ENCODE results near the gene CMIP. TPM values are rescaled to one million over a fixed set of nuclear protein-coding genes. Genes with fewer than 3 reads are reported as not detected.

CMIP gene
- total RNA-seq, 2 donors from 2014 or later, result 30.1 to 95.1 TPM

GRCh38 chr16:81413245-81413990 lies 31.2 kb upstream of the CMIP start:
- no peaks in the 10 kb centered on the region for H3K36me3 ChIP-seq
- TF ChIP-seq POLR2AphosphoS5 (IDR thresholded peaks at IDR 0.05) (no peak), POLR2A (IDR thresholded peaks at IDR 0.05) (no peak)
- TF ChIP-seq, protein P1, sequence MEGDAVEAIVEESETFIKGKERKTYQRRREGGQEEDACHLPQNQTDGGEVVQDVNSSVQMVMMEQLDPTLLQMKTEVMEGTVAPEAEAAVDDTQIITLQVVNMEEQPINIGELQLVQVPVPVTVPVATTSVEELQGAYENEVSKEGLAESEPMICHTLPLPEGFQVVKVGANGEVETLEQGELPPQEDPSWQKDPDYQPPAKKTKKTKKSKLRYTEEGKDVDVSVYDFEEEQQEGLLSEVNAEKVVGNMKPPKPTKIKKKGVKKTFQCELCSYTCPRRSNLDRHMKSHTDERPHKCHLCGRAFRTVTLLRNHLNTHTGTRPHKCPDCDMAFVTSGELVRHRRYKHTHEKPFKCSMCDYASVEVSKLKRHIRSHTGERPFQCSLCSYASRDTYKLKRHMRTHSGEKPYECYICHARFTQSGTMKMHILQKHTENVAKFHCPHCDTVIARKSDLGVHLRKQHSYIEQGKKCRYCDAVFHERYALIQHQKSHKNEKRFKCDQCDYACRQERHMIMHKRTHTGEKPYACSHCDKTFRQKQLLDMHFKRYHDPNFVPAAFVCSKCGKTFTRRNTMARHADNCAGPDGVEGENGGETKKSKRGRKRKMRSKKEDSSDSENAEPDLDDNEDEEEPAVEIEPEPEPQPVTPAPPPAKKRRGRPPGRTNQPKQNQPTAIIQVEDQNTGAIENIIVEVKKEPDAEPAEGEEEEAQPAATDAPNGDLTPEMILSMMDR (IDR thresholded peaks at IDR 0.05), result no peak
- intact Hi-C loops (cut with DNase I), result no loop called here
- H3K9me3 ChIP-seq, result no peaks in the 10 kb centered on the region
- H3K4me3 ChIP-seq, result no peak overlapping the region
- no peaks in the 10 kb centered on the region for H3K27me3 ChIP-seq (replicated peaks; ENCODE audit: insufficient read depth)
- no peaks in the 10 kb centered on the region for H3K4me1 ChIP-seq (replicated peaks)
- DNase-seq (ENCODE audit: low spot score), result no peak
- 86% methylated on average over 11 of the region's 11 CpGs for WGBS
- H3K27ac ChIP-seq, result no peak overlapping the region

GRCh38 chr16:81415751-81416150 lies 28.9 kb upstream of the CMIP start:
- Histone ChIP-seq H3K4me1 (replicated peaks) (no peaks in the 10 kb centered on the region), H3K9me3 (no peaks in the 10 kb centered on the region), H3K36me3 (no peaks in the 10 kb centered on the region), H3K4me3 (no peak overlapping the region), H3K27ac (no peak overlapping the region), H3K27me3 (replicated peaks; ENCODE audit: insufficient read depth) (no peaks in the 10 kb centered on the region)
- TF ChIP-seq POLR2A (IDR thresholded peaks at IDR 0.05) (no peak), POLR2AphosphoS5 (IDR thresholded peaks at IDR 0.05) (no peak)
- TF ChIP-seq, protein P1 (IDR thresholded peaks at IDR 0.05), result no peak
- DNase-seq (ENCODE audit: low spot score), result no peak
- intact Hi-C loops (cut with DNase I), result no loop called here
- WGBS, result 84% methylated on average over 11 of the region's 11 CpGs

GRCh38 chr16:81416749-81417148 lies 27.9 kb upstream of the CMIP start:
- 88% methylated on average over 8 of the region's 8 CpGs for WGBS
- Histone ChIP-seq H3K27ac (no peak overlapping the region), H3K27me3 (replicated peaks; ENCODE audit: insufficient read depth) (no peaks in the 10 kb centered on the region), H3K4me3 (no peak overlapping the region), H3K4me1 (replicated peaks) (no peaks in the 10 kb centered on the region), H3K9me3 (no peaks in the 10 kb centered on the region), H3K36me3 (no peaks in the 10 kb centered on the region)
- intact Hi-C loops (cut with DNase I), result no loop called here
- no peak for DNase-seq (ENCODE audit: low spot score)
- TF ChIP-seq POLR2A (IDR thresholded peaks at IDR 0.05) (no peak), POLR2AphosphoS5 (IDR thresholded peaks at IDR 0.05) (no peak)
- TF ChIP-seq, protein P1 (IDR thresholded peaks at IDR 0.05), result no peak

GRCh38 chr16:81417210-81417609 lies 27.4 kb upstream of the CMIP start:
- H3K4me3 ChIP-seq, result no peak overlapping the region
- H3K27me3 ChIP-seq (replicated peaks; ENCODE audit: insufficient read depth), result no peaks in the 10 kb centered on the region
- no peak overlapping the region for H3K27ac ChIP-seq
- intact Hi-C loops (cut with DNase I), result no loop called here
- H3K4me1 ChIP-seq (replicated peaks), result no peaks in the 10 kb centered on the region
- TF ChIP-seq POLR2A (IDR thresholded peaks at IDR 0.05), result no peak
- TF ChIP-seq, protein P1 (IDR thresholded peaks at IDR 0.05), result no peak
- TF ChIP-seq POLR2AphosphoS5 (IDR thresholded peaks at IDR 0.05), result no peak
- H3K36me3 ChIP-seq, result no peaks in the 10 kb centered on the region
- no peak for DNase-seq (ENCODE audit: low spot score)
- no peaks in the 10 kb centered on the region for H3K9me3 ChIP-seq
- WGBS, result 81% methylated on average over 5 of the region's 5 CpGs

- no peaks in the 10 kb centered on the region for H3K9me3 ChIP-seq
- no peaks in the 10 kb centered on the region for H3K4me1 ChIP-seq (replicated peaks)
- no peak overlapping the region for H3K4me3 ChIP-seq
- TF ChIP-seq POLR2A (IDR thresholded peaks at IDR 0.05), result no peak
- TF ChIP-seq, protein P1 (IDR thresholded peaks at IDR 0.05), result no peak
- no peak for TF ChIP-seq POLR2AphosphoS5 (IDR thresholded peaks at IDR 0.05)
- H3K36me3 ChIP-seq, result no peaks in the 10 kb centered on the region
- H3K27ac ChIP-seq, result no peak overlapping the region
- WGBS, result 92% methylated on average over 9 of the region's 9 CpGs
- intact Hi-C loops (cut with DNase I), result no loop called here
- DNase-seq (ENCODE audit: low spot score), result no peak
- no peaks in the 10 kb centered on the region for H3K27me3 ChIP-seq (replicated peaks; ENCODE audit: insufficient read depth)
Measured at GRCh38 chr16:81419806-81420205, 24.8 kb upstream of the CMIP start.

All from prostate gland (tissue), 2 donors.